Neuron (in vitro differentiated cells): ENCODE measurements around the gene PTGDS.

Source experiments
- H2AFZ ChIP-seq: one replicate; pipeline ENCODE4 v1.6.1; 2013; ENCODE audit warnings: low read depth, mild to moderate bottlenecking, inconsistent platforms, low read length, moderate library complexity
- H3K27me3 ChIP-seq: one replicate; pipeline ENCODE4 v1.6.1; 2013; ENCODE audit warnings: low read length; ENCODE audit not compliant: insufficient read depth
- H3K36me3 ChIP-seq: one replicate; pipeline ENCODE4 v1.6.1; 2013; ENCODE audit warnings: low read length; ENCODE audit not compliant: insufficient read depth
- H3K4me1 ChIP-seq: one replicate; pipeline ENCODE4 v1.6.1; 2013; ENCODE audit warnings: low read length; ENCODE audit not compliant: insufficient read depth
- H3K4me3 ChIP-seq: 2 replicates; pipeline ENCODE4 v1.5.1; 2013; ENCODE audit warnings: mild to moderate bottlenecking, low read length, moderate library complexity
- H3K9me3 ChIP-seq: one replicate; pipeline ENCODE4 v1.6.1; 2013; ENCODE audit warnings: low read length

Gene PTGDS

GRCh38 chr9:136977223-136977622 is at the start of gene PTGDS:
PTGDS (plus strand) TSS chr9:136977504; CDS start chr9:136977579, 75 bp downstream.
- Histone ChIP-seq H3K4me3 (no peak within 1 kb of the TSS), H3K36me3 (no peaks in the 10 kb centered on the region)

GRCh38 chr9:136928591-136928990 is 48.7 kb upstream of the PTGDS start:
- H3K36me3 ChIP-seq = peaks cover 26% of the 10 kb centered on the region
- H3K27me3 ChIP-seq = no peaks in the 10 kb centered on the region
- H3K4me3 ChIP-seq = no peak overlapping the region
- H2AFZ ChIP-seq = no peak overlapping the region
- peaks cover 4% of the 10 kb centered on the region for H3K9me3 ChIP-seq
- no peaks in the 10 kb centered on the region for H3K4me1 ChIP-seq

More at GRCh38 chr9:136977223-136977622, at the start of gene PTGDS:
- Histone ChIP-seq H3K27me3 (peaks cover 66% of the 10 kb centered on the region), H2AFZ (no peak within 1 kb of the TSS), H3K9me3 (peaks cover 5% of the 10 kb centered on the region), H3K4me1 (no peaks in the 10 kb centered on the region)

GRCh38 chr9:136930014-136930413 is 47.3 kb upstream of the PTGDS start:
- Histone ChIP-seq H2AFZ (no peak overlapping the region), H3K4me3 (no peak overlapping the region), H3K9me3 (peaks cover 4% of the 10 kb centered on the region), H3K27me3 (no peaks in the 10 kb centered on the region), H3K36me3 (peaks cover 18% of the 10 kb centered on the region), H3K4me1 (no peaks in the 10 kb centered on the region)

- Histone ChIP-seq H3K4me1 (no peaks in the 10 kb centered on the region), H3K27me3 (no peaks in the 10 kb centered on the region), H2AFZ (no peak overlapping the region), H3K9me3 (peaks cover 4% of the 10 kb centered on the region), H3K36me3 (peaks cover 4% of the 10 kb centered on the region), H3K4me3 (no peak overlapping the region)
Measured at GRCh38 chr9:136931611-136932130, 45.6 kb upstream of the PTGDS start.

GRCh38 chr9:136934277-136934676 is 43.0 kb upstream of the PTGDS start:
- Histone ChIP-seq H3K27me3 (no peaks in the 10 kb centered on the region), H3K4me1 (no peaks in the 10 kb centered on the region), H3K9me3 (peaks cover 6% of the 10 kb centered on the region), H3K4me3 (no peak overlapping the region), H2AFZ (no peak overlapping the region), H3K36me3 (peaks cover 4% of the 10 kb centered on the region)

- Histone ChIP-seq H3K4me3 (no peak overlapping the region), H3K4me1 (no peaks in the 10 kb centered on the region), H3K9me3 (peaks cover 6% of the 10 kb centered on the region), H3K36me3 (peaks cover 17% of the 10 kb centered on the region), H3K27me3 (no peaks in the 10 kb centered on the region), H2AFZ (no peak overlapping the region)
Measured at GRCh38 chr9:136935651-136936050, 41.7 kb upstream of the PTGDS start.

- Histone ChIP-seq H3K36me3 (peaks cover 27% of the 10 kb centered on the region), H2AFZ (no peak overlapping the region), H3K4me1 (no peaks in the 10 kb centered on the region), H3K4me3 (no peak overlapping the region), H3K9me3 (peaks cover 6% of the 10 kb centered on the region), H3K27me3 (no peaks in the 10 kb centered on the region)
Measured at GRCh38 chr9:136936645-136937170, 40.6 kb upstream of the PTGDS start.

- Histone ChIP-seq H3K4me1 (no peaks in the 10 kb centered on the region), H2AFZ (no peak overlapping the region), H3K9me3 (peaks cover 6% of the 10 kb centered on the region), H3K36me3 (peaks cover 33% of the 10 kb centered on the region), H3K4me3 (no peak overlapping the region), H3K27me3 (no peaks in the 10 kb centered on the region)
Measured at GRCh38 chr9:136937186-136938001, 39.9 kb upstream of the PTGDS start.

GRCh38 chr9:136939431-136939995 is 37.8 kb upstream of the PTGDS start:
- H3K36me3 ChIP-seq = peaks cover 38% of the 10 kb centered on the region
- H3K4me1 ChIP-seq = peaks cover 5% of the 10 kb centered on the region
- H3K4me3 ChIP-seq = no peak overlapping the region
- peaks cover 2% of the 10 kb centered on the region for H3K9me3 ChIP-seq
- H3K27me3 ChIP-seq = no peaks in the 10 kb centered on the region
- H2AFZ ChIP-seq = no peak overlapping the region

GRCh38 chr9:136939996-136940525 is 37.2 kb upstream of the PTGDS start:
- peaks cover 5% of the 10 kb centered on the region for H3K4me1 ChIP-seq
- H3K9me3 ChIP-seq = peaks cover 2% of the 10 kb centered on the region
- H3K4me3 ChIP-seq = no peak overlapping the region
- H3K27me3 ChIP-seq = no peaks in the 10 kb centered on the region
- peaks cover 38% of the 10 kb centered on the region for H3K36me3 ChIP-seq
- H2AFZ ChIP-seq = no peak overlapping the region

- Histone ChIP-seq H3K9me3 (peaks cover 2% of the 10 kb centered on the region), H3K4me3 (no peak overlapping the region), H3K36me3 (peaks cover 38% of the 10 kb centered on the region), H3K4me1 (peaks cover 5% of the 10 kb centered on the region), H3K27me3 (no peaks in the 10 kb centered on the region), H2AFZ (no peak overlapping the region)
Measured at GRCh38 chr9:136940526-136941230, 36.6 kb upstream of the PTGDS start.

- H3K36me3 ChIP-seq = peaks cover 38% of the 10 kb centered on the region
- H3K4me1 ChIP-seq = peaks cover 5% of the 10 kb centered on the region
- H3K9me3 ChIP-seq = peaks cover 2% of the 10 kb centered on the region
- H3K4me3 ChIP-seq = no peak overlapping the region
- H2AFZ ChIP-seq = no peak overlapping the region
- no peaks in the 10 kb centered on the region for H3K27me3 ChIP-seq
Measured at GRCh38 chr9:136941231-136942111, 35.8 kb upstream of the PTGDS start.
